Skin of body (tissue), 2 donors: Measurements from ENCODE around the gene DSE. TPM values are rescaled to one million over a fixed set of nuclear protein-coding genes. Genes with fewer than 3 reads are reported as not detected.
A peak's percentile ranks its signal among the peaks of the same experiment; 100 is the strongest.

Source experiments
- DNase-seq: peaks from one replicate; lab custom pipeline; 2025; lab: John Stamatoyannopoulos, UW
- total RNA-seq: library from RNA; depleted of rRNA; stranded (reverse); fragments of >200 nt; gene quantifications from one replicate; pipeline ENCODE4 v1.2.3, GENCODE V29; 2014

Gene DSE
- total RNA-seq, 1 donor from 2014 or later, result 40.2 TPM

GRCh38 chr6:116386581-116387299 is 16.0 kb downstream of the DSE start:
- DNase-seq, result no peak

- DNase-seq, result no peak
These were observed 16.6 kb downstream of the DSE start for GRCh38 chr6:116387374-116387773.

GRCh38 chr6:116388924-116389323 is 18.2 kb downstream of the DSE start:
- DNase-seq, result no peak

GRCh38 chr6:116389357-116389756 is 18.6 kb downstream of the DSE start:
- no peak for DNase-seq

- no peak for DNase-seq
These were observed 19.8 kb downstream of the DSE start for GRCh38 chr6:116390581-116390980.

GRCh38 chr6:116392132-116393013 is 21.6 kb downstream of the DSE start:
- no peak for DNase-seq

GRCh38 chr6:116393430-116393829 is 22.7 kb downstream of the DSE start:
- DNase-seq, result no peak

- DNase-seq, result no peak
These were observed 24.9 kb downstream of the DSE start for GRCh38 chr6:116395647-116396046.

- no peak for DNase-seq
These were observed 25.7 kb downstream of the DSE start for GRCh38 chr6:116396441-116396840.

- DNase-seq, result peak; percentile 61
These were observed 27.2 kb downstream of the DSE start for GRCh38 chr6:116397914-116398313.

- DNase-seq, result peak; percentile 64
These were observed 27.7 kb downstream of the DSE start for GRCh38 chr6:116398316-116399010.

- DNase-seq, result no peak
These were observed 28.5 kb downstream of the DSE start for GRCh38 chr6:116399287-116399686.

- DNase-seq, result no peak
These were observed 29.6 kb downstream of the DSE start for GRCh38 chr6:116400328-116400727.

GRCh38 chr6:116402108-116402937 is 31.6 kb downstream of the DSE start:
- DNase-seq, result no peak

- DNase-seq, result no peak
These were observed 32.5 kb downstream of the DSE start for GRCh38 chr6:116403205-116403604.

- DNase-seq, result peak; percentile 54
These were observed 33.9 kb downstream of the DSE start for GRCh38 chr6:116404696-116405095.

- peak; percentile 58 for DNase-seq
These were observed 34.4 kb downstream of the DSE start for GRCh38 chr6:116405138-116405537.

GRCh38 chr6:116405652-116406356 is 35.1 kb downstream of the DSE start:
- no peak for DNase-seq

- no peak for DNase-seq
These were observed 36.1 kb downstream of the DSE start for GRCh38 chr6:116406678-116407345.

GRCh38 chr6:116408491-116408890 is 37.7 kb downstream of the DSE start:
- no peak for DNase-seq
